HG03108 (cell line): ENCODE results near the gene PAGE1.
"Not testable (repeated sequence)": the region's sequence is repeated elsewhere in the genome, so short reads cannot be mapped to it uniquely, and the experiment has no call there.

Source experiments
- ATAC-seq: cut with Tn5 transposase; IDR thresholded peaks from one replicate; pipeline ENCODE4 v1.9.1; 2021; ENCODE audit warnings: moderate library complexity; ENCODE audit not compliant: unreplicated experiment

PAGE1 gene, protein sequence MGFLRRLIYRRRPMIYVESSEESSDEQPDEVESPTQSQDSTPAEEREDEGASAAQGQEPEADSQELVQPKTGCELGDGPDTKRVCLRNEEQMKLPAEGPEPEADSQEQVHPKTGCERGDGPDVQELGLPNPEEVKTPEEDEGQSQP

DNA sequence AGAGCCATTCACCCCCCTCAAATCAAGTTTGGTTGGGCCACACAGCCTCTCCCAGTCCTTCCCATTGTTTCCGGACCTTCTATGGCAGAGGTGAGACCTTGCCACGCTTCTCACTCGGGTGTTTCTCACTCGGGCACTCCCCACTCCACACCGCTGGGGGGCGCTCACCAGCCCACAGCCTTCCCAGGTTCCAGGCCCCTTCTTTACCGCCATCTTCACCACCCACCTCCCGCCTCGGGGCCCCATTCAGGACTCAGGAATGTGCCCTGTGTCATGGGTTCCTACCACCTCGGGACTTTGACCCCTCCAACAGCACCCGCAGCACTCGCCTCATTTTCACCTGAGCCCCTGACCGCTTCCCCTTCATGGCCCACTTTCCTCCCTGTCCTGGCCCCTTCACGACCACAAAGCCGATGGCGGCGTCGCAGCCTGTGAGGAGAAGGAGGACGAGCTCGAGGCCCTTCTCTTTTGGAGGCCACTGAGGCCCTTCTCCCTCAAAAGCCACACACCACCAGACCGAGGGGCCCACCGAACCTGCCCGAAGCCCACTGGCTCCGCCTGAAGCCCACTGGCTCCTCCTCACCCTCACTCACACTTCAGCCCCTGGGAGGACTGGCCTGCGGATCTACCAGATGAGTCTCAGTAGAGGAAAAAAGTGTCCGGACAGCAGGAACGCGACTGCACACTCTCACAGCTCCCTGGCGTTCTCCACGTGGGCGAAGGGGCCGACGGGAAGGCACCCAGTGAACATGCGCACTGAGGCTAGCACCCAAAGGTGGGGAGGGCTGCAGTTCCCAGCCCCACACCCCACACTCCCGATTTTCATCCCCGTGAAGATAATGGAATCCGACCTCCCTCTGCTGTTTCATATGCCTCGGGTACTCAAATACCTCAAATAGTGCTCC lies at the start of gene PAGE1:
Gene PAGE1, minus strand, starts transcription at position 709 of the 905 bp plus-strand sequence. CDS start 1,214 bp downstream, outside the sequence.
- no peak for ATAC-seq

GRCh38 chrX:49741501-49741900 lies 45.7 kb upstream of the PAGE1 start:
- ATAC-seq = not testable (repeated sequence)

DNA sequence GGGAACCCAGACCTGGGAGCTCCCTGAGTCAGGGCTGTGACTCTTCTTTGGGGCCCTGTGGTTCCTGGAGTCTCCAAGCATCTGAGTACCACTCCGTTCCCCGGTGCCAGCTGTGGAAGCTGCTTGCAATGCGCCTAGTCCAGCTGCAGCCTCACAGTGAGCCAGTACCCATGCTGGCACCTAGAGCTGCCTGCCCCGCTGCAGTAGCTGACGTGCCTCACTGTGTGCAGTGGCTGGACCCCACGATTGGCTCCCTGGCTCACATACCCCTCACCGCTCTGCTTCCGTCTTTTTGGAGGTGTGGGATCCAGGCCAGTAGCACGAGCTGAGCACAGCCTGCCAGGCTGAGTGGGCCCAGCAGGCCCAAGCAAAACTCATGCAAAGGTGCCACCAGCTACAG lies 32.1 kb upstream of the PAGE1 start:
- no peak for ATAC-seq

DNA sequence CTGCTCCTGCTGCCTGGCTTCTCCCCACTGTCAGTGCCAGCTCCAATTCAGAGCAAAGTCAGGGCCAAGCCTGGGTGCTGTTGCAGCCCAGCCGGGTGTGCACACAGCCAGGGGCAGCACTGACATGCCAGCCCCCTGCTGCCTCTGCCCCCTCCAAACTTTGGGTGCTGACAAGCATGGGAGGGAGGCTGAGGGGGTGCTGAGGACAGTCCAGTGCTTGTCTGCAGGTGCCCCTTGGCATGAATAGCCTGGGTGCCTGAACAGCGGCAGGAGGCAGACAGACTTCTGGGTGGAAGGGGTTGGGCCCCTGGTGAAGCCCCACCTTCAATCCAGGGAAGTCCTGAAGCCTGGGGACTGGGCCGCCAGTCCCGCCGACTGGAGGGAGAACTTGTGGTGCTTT lies 31.2 kb upstream of the PAGE1 start:
- no peak for ATAC-seq

GRCh38 chrX:49725923-49726904 lies 30.4 kb upstream of the PAGE1 start:
- no peak for ATAC-seq

- ATAC-seq = no peak
These were observed 29.6 kb upstream of the PAGE1 start for GRCh38 chrX:49725401-49725800.

DNA sequence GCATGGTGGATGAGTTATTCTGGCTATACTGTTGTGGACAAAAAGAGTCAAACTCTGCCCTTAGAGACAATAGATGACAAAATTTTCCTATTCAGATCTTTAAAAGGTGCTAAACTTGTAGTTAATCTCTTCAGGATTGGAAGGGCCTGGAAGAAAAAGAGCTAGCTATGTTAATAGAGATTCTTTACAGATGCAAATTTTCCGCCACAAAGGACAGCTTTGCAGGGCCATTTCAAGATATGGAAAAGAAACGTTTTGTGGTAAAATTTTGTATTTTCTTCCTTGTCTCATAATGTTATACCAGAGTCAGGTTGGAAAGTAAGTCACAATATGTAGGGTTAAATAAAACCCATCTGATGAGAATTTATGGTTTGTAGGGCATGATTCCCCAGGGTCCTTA lies 24.3 kb upstream of the PAGE1 start:
- ATAC-seq = not testable (repeated sequence)

DNA sequence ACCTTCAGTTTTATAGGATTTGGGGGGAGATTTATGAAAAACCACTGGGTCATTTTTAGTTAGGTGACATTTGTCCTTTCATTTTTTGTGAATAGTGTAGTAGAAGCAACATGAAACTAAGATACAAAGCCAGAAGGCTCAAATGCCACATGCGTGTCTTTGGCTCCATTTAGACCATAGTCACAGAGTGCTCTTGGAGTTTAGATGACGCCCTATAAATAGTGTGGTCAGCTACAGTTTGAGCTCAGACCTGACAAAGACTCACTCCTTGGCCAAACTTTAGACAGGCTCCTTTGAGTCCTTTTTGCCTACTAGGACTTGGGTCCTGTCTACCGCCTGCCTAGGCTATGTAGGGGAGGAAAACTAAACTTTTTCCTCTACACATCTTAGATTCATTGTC lies 16.8 kb upstream of the PAGE1 start:
- ATAC-seq = no peak

- no peak for ATAC-seq
These were observed 15.0 kb upstream of the PAGE1 start for GRCh38 chrX:49710744-49711319.

DNA sequence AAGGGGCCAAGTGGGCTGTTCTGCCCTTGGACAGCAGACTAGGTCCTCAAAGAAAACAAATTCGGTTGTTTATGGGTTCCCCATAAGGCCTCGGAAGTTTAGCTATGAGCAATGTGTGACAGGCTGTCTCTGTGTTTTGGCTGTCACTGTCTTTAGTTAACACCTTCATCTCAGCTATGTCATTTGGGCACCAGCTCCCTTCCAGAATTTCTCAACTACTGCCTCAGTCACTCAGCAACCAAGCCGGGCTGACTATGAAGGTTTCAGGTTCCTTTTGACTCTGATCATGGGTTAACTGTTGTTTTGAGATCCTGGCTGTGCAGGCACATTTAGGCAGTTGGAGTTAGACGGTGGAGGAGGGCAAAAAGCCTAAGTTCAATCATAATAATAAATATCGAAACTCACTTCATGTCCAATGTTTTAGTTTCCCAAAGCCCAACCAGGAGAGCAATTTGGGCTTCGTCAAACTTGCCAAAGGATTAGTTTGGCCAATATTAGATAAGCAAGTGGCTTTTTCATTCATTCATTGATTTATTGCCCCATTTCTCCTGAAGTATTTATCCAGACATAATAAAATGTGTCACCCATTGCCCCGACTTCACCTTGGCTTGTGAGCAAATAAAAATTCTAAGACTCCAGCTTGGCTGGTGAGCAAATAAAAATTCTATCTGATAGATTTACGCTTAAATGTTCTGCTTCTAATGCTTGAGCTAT lies 9.1 kb upstream of the PAGE1 start:
- no peak for ATAC-seq

DNA sequence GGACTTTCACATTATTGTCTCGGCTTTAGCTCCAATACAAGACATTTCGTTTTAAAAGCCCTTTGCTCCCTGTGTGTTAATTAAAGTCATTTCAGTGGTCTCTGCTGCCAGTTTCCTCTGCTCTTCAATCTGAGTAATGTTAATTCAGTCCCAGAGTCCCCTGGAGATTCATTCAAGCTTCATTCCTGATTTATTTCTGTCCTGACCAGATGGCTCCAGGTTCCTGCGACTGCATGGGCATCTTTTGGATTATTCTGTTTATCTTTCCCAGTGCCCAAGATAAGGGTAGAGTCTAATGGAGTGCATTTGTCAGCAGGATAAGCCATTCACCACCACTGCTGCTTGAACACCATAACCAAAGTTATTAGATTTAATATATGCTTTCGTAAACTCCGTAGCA lies 6.1 kb upstream of the PAGE1 start:
- no peak for ATAC-seq

DNA sequence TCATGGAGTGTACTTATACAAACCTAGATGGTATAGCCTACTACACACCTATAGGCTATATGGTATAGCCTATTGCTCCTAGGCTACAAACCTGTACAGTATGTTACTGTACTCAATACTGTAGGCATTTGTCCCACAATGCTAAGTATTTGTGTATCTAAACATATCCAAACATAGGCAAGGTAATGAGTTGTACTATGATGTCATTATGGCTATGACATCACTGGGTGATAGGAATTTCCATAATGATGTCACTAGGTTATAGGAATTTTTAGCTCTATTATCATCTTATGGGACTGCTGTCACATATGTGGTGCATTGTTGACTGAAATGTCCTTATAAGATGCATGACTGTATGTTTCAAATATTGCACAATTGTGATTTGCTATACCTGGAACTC lies 5.5 kb upstream of the PAGE1 start:
- ATAC-seq = no peak

DNA sequence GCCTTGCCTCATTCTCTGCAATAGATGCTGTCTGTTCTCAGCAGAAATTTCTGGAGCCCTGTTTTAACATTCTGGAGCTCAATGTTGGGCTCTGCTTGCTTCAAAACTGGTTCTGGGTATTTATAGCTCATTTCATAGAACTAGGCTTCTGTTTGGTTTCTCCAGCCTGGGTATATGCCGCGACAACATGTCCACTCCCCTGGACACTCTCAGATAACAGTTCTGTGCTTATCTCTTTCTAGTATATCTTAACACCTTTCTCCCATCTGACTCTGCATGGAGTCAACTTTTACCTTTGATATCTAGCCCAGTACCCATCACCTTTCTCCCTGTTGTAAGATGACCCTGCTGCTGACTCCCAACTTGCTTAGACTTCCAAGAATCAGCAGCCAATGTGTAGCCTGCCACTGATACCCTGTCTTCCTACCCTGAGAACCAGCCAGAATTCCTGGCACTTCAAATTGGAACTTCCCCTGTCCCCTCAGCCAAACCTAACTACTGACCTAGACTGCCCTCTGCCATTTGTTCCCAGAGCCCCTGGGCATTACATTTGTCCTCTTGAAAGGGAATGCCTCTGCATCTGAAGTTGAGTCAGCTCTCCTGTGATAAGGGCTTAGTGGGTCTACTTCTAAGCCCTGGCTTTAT lies 20.6 kb downstream of the PAGE1 start:
- no peak for ATAC-seq

DNA sequence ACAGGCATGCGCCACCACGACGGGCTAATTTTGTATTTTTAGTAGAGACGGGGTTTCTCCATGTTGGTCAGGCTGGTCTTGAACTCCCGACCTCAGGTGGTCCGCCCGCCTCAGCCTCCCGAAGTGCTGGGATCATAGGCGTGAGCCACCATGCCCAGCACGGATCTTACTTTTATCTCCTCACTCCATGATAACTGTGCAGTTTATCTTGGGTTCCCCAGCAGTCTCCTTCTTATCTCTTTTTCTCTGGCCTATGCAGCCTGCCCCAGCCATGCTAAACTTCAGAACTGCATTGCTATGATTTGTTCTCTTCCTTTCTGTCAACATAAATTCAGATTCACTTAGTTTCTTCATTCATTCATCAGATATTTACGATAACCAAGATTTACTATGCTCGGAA lies 22.4 kb downstream of the PAGE1 start:
- ATAC-seq = no peak

GRCh38 chrX:49664824-49665223 lies 31.0 kb downstream of the PAGE1 start:
- ATAC-seq = no peak

DNA sequence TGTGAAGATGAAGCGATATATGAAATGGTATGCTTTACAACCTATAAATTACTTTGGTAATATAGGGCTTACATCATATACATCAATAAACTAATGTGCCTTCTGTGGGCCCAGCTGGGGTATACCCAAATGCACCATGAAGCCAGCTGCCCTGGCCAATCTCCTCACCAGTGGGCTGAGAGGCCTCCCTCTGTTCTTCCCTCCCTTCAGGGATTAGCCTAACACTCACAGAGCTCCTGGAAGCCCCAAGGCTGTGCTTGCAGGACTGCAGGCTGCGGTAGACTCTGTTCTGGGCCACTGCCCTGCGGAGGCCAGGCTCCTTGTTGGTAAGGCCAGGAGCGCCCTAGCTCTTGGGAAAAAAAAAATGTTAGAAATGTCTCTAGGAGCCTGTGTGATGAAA lies 33.9 kb downstream of the PAGE1 start:
- no peak for ATAC-seq

DNA sequence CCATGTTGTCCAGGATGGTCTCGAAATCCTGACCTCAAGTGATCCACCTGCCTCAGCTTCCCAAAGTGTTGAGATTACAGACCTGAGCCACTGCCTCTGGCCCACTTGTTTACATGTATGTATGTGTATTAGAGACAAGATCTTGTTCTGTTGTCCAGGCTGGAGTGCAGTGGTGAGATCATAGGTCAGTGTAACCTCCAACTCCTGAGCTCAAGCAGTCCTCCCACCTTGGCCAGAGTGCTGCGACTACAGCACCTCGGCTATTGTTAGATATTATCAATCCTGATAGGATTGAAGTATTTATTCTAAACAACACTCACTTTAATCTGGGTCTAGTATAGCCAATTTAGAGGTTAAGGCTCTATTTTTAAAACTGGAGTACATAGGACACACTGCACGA lies 36.0 kb downstream of the PAGE1 start:
- ATAC-seq = no peak

DNA sequence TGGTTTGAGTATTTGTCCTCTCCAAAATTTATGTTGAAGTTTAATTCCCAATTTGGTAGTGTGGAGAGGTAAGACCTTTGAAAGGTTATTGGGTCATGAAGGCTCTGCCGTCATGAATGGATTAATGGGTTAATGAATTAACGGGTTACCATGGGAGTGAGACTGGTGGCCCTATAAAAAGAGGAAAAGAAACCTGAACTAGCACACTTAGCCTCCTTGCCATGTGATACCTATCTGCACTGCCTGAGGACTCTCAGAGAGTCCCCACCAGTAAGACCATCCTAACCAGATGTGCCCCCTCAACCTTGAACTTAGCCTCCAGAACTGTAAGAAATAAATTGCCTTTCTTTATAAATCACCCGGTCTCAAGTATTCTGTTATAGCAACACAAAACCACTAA lies 39.3 kb downstream of the PAGE1 start:
- no peak for ATAC-seq

DNA sequence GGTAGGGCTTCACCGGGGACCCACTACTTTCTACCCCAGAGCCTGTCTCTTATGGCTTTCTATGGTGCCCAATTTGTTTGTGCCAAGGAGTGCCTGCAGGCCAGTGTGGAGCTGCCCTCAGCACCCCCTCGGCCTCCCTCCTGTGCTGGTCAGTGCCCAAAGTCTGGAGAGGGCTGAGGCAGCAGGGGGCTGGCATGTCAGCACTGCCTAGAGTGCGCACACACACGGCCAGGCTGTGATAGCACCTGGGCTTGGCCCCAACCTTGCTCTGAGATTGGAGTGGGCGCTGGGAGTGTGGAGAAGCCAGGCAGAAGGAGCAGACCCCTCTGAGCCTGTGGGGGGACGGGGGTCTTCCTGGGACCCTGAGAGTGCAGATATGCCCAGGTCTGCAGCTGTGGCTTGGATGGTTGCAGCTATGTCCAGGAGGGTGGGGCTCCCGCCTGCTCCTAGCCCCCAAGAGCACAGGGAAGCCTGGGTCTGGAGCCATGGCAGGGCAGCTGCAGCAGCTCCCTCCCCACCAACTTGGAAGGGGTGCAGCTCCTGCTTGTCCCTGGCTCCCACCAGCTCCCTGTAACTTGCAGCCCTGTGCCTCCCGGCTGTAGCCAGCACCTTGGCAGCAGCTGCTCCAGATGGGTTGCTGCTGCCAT lies 50.7 kb downstream of the PAGE1 start:
- ATAC-seq = no peak
